ENCODE data around the gene GK.
"Not testable (repeated sequence)": the region's sequence is repeated elsewhere in the genome, so short reads cannot be mapped to it uniquely, and the experiment has no call there.

The GK gene

GRCh38 chrX:30654386-30654785 lies 1.2 kb downstream of the GK start:
- DNase-seq (ENCODE audit: low read depth in 2 of 2), result not testable (repeated sequence)

DNA sequence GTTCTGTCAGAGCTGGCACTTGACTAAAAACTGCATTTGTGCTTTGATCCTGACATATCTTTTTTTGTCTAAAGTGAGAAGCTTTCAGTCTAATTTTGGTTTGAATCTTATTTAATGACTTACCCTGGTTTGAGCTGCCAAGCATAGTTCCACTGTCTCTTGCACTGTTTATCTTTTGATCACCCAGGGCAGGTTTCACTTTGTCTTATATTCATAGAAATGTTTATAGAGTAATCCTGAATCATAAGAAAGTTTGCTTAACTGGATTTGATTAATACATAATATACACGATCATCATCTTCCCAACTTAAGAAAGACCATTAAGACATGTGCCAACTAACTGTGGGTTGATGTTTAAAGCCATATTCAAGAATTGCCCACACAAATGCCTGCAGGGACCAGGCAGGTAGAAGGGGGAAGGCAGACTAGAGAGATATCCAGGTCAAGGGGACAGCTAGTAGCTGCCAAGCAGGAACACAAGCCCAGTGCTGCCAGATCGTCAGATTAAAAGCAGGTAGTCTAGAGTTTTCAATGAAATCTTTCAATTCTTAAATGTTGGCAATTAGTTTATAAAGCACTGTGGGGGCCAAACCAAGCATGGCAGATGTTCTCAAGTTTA lies 1.9 kb downstream of the GK start:
- no peak for DNase-seq (ENCODE audit: low read depth in 2 of 2)

GRCh38 chrX:30655991-30656390 lies 2.8 kb downstream of the GK start:
- no peak for DNase-seq (ENCODE audit: low read depth in 2 of 2)

DNA sequence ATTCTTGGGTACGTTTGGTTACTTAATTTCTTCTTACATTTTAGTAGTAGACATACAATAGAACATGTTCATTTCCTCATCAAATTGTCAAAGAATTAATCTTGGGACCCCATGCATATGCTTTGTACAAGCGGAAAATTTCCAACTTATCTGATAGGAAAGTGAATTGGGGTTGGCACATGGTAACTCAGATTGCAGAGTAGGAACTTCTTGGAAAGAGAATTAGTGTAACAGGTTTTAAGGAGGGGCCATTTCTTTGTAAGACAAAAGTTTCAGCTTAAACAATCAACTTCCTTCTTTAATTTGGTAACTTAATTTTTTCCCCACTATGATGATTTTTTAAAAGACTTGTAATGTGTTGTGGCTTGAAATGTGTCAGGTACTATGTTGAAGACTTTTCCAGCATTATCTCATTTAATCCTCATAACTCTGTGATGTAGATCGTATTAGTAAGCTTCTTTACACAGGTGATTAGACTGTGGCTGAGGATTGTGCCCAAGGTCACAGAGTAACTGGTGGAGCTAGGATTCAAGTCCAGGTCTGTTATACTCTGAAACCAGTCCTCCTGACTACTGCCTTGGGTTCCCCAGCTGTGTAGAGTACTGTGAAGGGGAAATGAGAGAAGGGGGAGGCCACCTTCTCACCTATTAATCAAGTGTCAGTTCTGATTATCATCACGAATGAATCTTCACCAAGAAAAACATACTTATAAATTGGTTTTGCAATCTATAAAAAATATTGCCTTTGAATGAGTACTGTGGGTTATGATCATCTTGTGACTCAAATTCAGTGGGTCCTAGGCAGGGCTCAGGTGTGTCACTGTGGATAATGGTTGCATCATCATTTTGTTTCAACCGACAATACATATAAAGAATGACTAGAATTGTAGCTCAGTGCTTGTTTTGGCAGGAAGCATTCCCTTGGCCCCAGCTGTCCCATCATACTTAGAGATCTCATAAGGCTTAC lies 4.3 kb downstream of the GK start:
- peak in 1 of 2 donors; percentile 10 for DNase-seq (ENCODE audit: low read depth in 2 of 2)

GRCh38 chrX:30659421-30659820 lies 6.2 kb downstream of the GK start:
- DNase-seq (ENCODE audit: low read depth in 2 of 2), result no peak

GRCh38 chrX:30661228-30661627 lies 8.0 kb downstream of the GK start:
- no peak for DNase-seq (ENCODE audit: low read depth in 2 of 2)

- no peak for DNase-seq (ENCODE audit: low read depth in 2 of 2)
Observed at GRCh38 chrX:30663322-30663721, 10.1 kb downstream of the GK start.

DNA sequence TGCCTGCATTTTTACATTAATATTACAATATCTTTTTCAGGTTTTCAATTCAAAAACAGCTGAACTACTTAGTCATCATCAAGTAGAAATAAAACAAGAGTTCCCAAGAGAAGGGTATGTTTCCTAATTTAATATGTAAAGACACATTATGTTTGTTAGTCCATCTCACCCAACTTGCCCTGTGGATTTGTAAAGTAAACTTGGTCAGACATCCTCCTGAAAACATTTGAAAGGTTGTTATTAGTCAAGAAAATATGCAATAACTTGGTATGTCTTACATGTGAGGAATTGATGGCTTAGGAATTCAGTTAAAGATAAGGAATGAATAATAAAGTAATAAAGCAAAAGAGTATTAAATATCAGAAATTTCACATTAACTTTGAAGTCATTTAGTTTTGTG lies 12.2 kb downstream of the GK start:
- no peak for DNase-seq (ENCODE audit: low read depth in 2 of 2)

DNA sequence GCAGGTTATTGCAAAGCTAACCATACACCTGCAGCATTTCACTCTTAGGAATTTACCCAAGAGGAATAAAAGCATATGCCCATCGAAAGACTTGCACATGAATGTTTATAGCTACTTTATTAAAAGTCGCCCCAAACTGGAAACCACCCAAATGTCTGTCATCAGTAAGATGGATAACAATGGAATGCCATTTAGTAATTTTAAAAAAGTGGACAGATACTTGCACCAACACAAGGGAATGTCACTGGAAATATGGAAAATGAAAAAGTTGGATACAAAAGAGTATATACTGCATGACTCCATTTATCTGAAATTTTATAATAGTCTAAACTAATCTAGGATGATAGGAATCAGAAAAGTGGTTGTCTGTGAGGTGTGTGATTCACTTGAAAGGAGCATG lies 12.9 kb downstream of the GK start:
- DNase-seq (ENCODE audit: low read depth in 2 of 2), result no peak

DNA sequence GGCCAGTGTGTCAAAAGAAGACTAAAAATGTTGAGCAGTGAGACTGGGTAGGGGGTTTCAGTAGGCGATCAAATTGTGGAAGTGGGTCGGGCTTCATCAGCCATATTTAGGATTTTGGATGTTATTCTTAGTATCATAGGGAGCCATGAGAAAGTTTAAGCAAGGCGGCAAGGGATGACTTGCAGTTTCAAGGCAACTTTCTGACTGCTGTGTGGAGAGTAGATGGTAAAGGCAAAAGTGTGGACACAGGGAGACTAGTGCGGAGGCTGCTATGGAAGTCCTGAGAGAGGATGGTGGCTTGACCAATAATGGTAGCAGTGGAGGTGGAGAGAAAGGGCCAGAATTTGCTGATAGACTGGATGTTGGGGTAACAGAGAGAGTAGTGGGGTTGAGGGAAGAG lies 15.4 kb downstream of the GK start:
- DNase-seq (ENCODE audit: low read depth in 2 of 2), result no peak

GRCh38 chrX:30671189-30671588 lies 18.0 kb downstream of the GK start:
- not testable (repeated sequence) for DNase-seq (ENCODE audit: low read depth in 2 of 2)

DNA sequence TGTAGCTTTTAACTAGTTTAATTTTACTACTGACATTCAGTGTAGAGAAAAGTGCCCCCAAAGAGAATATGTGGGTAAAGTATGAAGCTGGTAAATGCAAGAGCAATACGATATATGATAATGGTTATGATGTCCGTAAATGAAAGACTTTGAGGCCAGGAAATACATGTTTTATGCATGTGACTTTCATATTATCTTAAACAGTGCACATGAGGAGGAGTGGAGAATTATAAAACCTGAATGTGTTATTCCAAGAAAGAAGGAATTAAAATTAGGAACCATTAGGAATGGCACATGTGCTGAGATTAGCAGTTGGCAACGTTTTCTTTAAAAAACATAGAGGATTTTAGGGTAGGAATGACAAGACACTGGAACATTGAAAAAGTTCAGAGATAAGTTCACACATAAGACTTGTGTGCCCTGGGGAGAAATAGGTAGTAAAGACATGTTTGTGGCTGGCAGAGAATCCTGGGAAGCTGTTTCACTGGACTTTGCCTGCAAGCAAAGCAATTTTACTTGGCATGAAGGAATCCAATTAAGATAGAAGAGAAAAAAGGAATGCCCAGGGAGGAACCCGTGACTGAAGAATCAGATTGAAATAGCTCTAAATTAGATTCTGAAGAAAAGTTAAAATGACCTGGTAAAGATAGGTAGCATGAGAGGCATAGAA lies 20.0 kb downstream of the GK start:
- DNase-seq (ENCODE audit: low read depth in 2 of 2), result no peak

- no peak for DNase-seq (ENCODE audit: low read depth in 2 of 2)
Observed at GRCh38 chrX:30673884-30674598, 20.8 kb downstream of the GK start.

DNA sequence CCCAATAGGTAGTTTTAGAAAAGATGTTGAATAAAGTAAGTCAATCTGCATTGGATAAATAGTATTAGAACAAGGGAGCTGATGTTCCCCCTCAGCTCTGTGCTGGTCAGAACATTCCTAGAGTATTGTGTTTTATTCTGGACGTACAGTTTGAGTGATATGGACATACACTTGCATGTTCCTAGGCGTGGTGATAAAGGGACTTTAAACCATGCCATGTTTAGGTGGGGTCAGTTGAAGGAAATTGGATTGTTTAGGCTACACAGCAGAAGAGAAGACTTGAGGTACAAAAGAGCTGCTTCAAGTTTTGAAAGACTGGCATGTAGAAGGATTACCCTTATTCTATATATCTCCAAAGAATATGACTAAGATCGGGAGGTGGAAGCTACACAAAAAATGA lies 21.6 kb downstream of the GK start:
- no peak for DNase-seq (ENCODE audit: low read depth in 2 of 2)

DNA sequence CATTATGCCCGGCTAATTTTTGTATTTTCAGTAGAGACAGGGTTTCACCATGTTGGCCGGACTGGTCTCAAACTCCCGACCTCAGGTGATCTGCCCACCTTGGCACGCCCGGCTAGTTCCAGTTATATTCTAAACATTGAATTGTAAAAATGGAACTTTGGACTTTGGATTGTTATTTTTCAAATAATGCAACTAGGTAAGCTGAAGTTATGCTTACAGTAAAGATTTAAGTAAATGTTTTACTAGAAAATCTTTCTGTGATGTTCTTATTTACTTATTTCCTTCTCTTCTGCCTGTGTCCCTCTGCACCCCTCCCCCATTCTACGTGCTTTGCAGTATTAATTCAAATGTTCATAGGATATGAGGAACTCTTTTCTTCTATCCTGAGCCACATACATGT lies 26.1 kb downstream of the GK start:
- DNase-seq (ENCODE audit: low read depth in 2 of 2), result no peak

- DNase-seq (ENCODE audit: low read depth in 2 of 2), result no peak
Observed at GRCh38 chrX:30680618-30681017, 27.4 kb downstream of the GK start.

GRCh38 chrX:30688641-30689040 lies 35.4 kb downstream of the GK start:
- no peak for DNase-seq (ENCODE audit: low read depth in 2 of 2)

DNA sequence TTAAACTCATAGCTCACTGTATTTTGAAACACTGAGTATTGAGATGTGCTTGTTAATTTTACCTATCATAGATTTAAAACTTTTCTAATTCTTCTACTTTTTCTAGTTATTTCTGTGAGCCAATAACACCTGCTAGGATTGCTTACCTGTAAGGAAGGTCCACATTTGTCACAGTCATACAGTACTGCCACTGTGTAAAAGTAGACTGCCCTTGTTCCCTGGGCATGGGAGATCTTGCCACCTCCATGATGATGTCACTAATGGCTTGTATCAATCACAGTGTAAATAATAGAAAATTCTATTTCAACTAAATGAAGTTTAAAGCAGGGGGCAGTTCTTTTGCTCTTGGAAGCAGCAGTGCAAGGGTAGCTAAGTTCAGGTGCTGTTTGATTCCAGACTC lies 35.9 kb downstream of the GK start:
- no peak for DNase-seq (ENCODE audit: low read depth in 2 of 2)

- no peak for DNase-seq (ENCODE audit: low read depth in 2 of 2)
Observed at GRCh38 chrX:30690330-30690729, 37.1 kb downstream of the GK start.

DNA sequence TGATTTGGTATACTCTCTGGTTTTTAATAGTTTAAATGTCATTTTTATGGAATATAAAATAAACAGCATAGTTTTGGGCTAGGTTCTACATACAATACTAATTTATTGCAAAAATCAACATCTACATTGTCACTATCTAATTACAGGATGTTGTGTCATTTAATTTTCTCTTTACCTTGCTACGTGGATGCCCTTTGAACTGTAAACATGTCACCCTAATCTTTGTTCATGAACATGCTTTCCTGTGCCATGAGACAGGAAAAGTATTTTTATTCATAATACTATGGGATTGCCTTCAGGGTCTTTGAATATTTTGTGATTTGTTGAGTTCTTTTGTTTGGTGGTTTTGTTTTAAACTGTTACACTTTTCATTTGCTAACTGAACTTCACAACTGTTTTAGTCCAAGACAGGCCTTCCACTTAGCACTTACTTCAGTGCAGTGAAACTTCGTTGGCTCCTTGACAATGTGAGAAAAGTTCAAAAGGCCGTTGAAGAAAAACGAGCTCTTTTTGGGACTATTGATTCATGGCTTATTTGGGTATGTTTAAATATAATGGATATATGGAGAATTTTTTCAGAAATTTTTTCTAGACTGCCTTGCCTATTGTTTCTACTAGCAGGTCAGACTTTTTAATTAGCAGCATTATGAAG lies 40.9 kb downstream of the GK start:
- no peak for DNase-seq (ENCODE audit: low read depth in 2 of 2)

DNA sequence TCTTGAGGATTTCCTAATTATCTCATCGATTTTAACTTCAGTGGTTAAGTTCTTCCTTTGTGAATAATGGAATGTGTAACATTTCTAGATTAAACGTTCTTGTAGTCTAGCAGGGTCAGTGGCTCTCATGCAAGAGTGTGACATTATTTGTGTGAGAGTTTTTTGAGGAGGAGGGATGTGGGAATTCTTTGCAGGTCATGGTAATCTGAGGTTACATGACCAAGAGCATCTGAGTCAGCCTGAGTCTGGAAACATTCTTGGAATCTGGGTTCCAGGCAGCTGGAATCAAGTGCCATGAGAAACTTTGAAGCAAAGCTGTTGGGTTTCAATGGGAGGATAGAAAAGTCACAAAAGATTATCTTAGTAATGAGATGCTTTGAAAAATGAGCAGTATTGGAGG lies 49.5 kb downstream of the GK start:
- DNase-seq (ENCODE audit: low read depth in 2 of 2), result no peak

Data from stimulated activated CD4-positive, alpha-beta T cell treated with anti-CD3 and anti-CD28 coated beads, Interleukin-15, amount 100 ng/mL, for 48 hours (primary cell).